ENCODE measurements around the gene CASP8.
"Not testable (repeated sequence)": the region's sequence is repeated elsewhere in the genome, so short reads cannot be mapped to it uniquely, and the experiment has no call there.

The CASP8 gene

DNA sequence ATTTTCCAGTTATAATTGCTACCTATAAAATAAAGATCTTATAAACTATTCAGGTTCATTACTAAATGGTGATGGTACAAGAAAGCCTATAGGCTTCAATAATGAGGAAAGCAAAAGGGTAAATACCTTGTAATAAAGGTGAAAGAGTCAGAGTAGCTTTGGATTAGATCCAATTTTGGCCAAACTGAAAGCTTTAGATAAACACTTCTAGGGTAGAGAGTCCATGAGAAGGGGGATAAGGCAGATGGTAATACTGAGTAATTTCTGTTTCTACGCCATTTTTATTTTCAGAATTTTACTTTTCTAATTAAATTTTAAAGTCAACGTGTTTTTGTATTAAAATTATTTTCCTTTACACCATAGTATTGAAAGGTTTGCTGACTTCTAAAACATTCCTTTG lies 9.4 kb downstream of the CASP8 start:
- DNase-seq (ENCODE audit: low read depth in 2 of 2), result no peak

DNA sequence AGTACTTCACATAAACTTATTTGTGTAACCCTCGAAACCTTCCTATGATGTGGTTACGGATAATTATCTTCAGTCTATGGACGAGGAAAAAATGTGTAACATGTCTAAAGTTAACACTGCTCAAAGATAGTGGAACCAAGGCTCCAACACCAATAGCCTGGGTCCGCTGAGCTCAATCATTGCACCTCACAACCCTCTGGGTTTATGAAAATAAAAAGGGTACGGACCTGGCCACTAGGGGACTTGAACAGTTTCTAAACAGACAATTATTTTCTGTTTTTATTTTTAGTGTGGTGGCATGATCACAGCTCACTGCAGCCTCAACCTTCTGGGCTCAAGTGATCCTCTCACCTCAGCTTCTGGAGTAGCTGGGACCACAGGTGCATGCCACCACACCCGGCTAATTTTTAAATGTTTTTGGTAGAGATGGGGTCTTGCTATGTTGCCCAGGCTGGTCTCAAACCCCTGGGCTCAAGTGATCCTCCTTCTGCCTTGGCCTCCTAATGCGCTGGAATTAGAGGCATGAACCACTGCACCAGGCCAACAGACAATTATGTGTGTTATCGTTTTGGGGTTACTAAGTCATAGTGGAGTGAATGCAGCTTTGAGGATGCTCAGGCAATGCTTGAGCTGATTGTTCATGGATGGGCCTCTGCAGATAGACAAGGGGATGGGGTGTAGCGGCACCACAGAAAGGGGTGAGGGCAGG lies 10.1 kb downstream of the CASP8 start:
- DNase-seq (ENCODE audit: low read depth in 2 of 2), result no peak

DNA sequence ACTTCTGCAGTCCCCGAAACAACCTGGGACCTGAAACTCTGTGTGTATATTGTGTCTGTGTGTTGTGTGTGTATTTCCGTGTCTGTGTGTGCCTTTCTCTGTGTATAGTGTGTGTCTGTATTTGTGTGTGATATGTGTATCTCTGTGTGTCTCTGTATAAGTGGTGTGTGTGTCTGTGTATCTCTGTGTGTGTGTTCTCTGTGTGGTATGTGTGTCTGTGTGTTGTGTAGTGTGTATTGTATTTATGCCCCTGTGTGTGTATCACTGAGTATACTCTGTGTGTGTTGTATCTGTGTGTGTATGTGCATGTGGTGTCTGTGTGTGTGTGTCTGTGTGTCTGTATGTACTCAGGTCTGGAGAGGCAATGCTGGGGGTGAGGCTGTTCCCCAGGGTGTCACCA lies 11.6 kb downstream of the CASP8 start:
- no peak for DNase-seq (ENCODE audit: low read depth in 2 of 2)

DNA sequence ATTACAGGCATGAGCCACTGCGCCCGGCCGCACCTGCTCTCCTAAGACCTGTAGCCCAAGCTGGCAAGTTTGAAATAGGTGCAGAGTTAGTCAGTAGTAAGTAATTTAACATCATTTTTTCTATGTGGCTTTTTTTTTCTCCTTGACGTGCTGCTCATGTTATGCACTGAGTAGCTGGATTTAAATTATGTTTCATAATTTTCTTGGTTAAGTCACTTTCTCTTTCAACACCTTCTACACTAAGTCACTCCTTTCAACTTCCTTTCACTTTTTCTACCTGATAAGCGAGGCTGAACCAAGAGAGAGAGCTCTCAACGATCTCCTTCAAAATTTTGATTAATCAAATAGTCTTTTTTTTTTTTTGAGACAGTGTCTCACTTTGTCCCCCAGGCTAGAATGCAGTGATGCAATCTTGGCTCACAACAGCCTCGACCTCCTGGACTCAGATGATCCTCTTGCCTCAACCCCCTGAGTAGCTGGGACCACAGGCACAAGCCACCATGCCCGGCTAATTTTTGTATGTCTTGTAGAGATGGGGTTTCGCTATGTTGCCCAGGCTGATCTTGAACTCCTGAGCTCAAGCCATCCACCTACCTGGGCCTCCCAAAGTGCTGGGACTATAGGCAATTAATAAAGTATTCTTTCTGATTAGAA lies 13.1 kb downstream of the CASP8 start:
- no peak for DNase-seq (ENCODE audit: low read depth in 2 of 2)

DNA sequence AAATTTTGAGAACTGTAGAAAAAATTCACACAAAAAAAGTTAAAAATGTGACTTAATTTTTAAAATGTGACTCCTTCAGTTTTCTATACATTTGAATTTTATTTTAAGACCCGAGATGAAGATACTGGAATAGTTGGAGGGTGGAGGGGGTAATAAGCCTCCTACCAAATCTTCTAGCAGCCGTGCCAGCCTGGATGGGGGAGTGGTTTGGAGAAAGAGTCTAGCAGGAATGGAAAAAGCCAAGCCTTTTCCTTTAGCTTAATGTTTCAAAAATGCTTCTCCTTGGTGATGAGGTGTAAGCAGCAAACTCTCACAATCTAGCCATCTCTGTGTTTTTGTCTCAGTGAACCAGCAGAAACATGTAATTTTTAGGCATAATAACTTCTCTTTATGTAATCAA lies 14.7 kb downstream of the CASP8 start:
- no peak for DNase-seq (ENCODE audit: low read depth in 2 of 2)

DNA sequence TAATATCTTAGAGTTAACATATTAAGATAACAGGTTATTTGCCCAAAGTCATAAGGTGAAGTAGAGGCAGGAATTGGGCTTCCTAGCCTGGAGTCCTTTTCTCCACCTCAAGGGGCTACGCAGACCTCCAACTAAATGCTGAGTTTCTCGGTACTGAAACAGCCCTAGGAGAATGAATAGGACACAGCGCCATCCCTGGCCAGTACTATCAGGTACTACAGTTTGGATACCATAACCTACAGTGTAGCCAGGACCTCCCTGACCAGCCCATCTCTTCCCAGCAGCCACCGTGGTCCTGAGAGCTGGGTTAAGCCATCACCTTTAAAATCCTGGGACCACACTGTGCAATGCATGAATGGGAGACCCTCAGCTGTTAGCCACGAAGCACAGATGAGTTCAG lies 15.7 kb downstream of the CASP8 start:
- no peak for DNase-seq (ENCODE audit: low read depth in 2 of 2)

DNA sequence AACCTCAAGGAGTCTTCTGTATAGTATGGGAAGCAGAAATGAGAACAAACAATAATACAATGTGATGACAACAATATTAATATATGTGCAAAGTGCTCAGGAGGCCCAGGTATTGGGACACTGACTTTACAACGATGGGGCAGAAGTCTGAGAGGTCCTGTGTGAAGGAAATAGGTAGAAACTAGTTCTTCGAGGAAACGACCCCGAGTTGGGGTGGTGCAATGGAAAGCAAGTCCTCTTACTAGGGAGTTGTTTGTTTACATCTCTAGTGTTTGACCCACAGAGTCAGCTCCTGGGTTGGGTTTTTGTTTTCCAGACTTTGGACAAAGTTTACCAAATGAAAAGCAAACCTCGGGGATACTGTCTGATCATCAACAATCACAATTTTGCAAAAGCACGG lies 16.2 kb downstream of the CASP8 start:
- no peak for DNase-seq (ENCODE audit: low read depth in 2 of 2)

DNA sequence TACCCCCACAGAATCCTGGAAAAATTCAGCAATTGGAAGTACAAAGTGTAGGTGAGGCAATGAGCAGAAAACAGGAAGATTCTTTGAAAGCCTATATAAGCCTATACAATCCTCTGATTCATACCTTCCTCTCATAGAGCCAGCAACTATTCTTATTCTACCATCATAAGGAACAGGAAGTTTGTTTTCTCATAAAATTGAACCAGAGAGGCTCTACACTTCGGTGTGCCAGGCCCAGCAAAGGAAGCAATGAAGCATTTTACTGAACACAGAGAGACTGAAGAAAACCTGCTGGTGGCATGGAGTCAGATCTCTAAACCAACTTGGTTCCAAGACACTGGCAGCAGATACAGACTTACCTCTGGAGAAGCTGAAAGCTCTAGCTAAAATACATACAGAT lies 18.7 kb downstream of the CASP8 start:
- DNase-seq (ENCODE audit: low read depth in 2 of 2), result no peak

DNA sequence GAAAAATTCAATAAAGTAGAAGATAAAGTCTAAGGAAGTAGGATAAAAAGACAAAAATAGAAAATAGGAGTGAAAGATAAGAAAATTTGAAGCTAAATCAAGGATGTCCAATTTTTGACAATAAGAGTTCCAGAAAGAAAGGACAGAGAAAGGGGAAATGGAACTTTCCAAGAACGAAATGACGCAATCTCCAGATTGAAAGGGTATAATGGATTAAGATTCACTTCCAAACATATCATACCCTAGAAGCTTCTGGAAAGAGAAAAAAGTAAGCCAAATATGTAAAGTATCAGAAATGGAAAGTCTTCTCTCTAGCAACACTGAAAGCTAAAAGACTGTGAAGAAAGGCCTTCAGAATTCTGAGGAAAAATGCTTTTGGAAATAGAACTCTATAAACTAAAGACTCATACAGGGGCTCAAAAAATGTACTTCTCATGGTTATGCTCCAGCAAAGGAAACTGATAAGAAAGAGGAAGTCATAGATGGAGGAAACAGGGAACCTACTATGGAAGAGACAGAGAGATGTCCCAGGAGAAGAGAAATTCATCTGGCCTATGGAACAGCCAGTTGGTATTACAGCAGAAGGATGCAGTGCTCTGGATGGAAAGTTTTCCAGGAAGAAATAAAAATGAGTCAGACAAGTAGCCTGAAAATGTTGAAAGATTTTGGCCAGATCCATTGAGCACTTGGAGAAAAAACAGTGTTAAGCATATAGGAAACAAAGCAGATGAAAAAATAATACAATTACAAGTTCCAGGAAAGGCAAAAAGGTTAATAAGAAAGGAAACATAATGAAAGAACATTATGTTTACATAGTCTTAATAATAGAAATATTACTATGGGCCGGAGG lies 20.1 kb downstream of the CASP8 start:
- DNase-seq (ENCODE audit: low read depth in 2 of 2), result no peak

DNA sequence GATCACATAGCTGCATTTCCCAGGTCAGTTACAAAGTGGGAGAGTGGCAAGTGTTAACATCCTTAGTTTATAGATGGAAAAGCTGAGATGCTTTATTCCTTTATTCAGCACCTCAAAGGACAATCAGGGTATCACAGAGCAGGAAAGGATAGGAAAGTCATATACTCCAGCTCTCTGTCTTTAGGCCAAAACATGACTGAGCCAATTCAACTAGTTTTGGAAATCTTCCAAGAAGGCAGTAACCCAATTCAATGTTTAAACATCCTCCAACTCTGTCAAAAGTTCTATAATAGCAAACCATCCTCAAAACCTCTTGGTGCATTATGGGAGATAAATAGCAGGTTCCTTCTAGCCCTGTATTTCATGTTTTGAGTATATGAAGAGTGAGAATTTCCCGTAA lies 25.2 kb downstream of the CASP8 start:
- DNase-seq (ENCODE audit: low read depth in 2 of 2), result no peak

DNA sequence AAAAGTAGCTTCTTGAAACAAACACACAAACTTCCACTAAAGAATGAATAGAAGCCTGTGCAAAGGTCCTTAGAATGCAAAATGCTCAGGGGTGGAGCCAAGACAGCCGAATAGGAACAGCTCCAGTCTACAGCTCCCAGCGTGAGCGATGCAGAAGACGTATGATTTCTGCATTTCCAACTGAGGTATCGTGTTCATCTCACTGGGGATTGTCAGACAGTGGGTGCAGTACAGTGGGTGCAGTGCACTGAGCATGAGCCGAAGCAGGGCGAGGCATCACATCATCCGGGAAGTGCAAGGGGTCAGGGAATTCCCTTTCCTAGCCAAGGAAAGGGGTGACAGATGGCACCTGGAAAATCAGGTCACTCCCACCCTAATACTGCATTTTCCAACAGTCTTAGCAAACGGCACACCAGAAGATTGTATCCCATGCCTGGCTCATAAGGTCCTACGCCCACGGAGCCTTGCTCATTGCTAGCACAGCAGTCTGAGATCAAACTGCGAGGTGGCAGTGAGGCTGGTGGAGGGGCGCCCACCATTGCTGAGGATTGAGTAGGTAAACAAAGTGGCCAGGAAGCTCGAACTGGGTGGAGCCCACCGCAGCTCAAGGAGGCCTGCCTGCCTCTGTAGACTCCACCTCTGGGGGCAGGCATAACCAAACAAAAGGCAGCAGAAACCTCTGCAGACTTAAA lies 30.3 kb downstream of the CASP8 start:
- DNase-seq (ENCODE audit: low read depth in 2 of 2), result not testable (repeated sequence)

DNA sequence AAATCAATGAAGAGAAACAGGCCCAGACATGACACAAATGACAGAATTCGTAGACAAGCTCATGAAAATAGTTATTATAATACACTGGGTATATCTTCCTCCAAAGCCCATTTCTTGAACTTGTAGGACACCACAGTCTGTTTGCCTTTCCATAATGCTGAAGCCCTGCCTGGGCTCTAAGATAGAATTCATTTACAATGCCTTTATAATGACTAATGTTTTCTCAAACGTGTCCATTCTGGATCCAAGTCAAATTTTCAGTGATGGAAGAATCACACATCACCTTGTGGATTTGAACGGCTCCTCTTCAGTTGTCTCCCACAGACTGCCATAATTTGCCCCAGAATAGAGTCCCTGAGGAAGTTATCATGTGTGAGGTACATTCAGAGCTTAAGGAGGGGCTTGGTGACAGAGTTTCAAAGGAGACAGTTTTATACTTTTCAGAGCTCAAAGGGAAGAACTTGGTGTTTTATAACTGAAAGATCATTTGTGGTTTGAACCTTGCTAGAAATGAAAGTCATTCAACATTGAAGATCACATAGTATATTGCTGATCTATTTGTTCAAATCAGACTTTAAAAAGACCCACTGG lies 38.2 kb downstream of the CASP8 start:
- no peak for DNase-seq (ENCODE audit: low read depth in 2 of 2)

DNA sequence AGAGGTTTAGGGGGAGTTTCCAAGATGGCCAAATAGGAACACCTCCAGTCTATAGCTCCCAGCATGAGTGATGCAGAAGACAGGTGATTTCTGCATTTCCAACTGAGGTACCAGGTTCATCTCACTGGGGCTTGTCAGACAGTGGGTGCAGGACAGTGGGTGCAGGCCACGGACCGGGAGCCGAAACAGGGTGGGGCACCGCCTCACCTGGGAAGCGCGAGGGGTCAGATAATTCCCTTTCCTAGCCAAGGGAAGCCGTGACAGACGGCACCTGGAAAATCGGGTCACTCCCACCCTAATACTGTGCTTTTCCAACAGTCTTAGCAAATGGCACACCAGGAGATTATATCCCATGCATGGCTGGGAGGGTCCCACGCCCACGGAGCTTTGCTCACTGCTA lies 39.6 kb downstream of the CASP8 start:
- DNase-seq (ENCODE audit: low read depth in 2 of 2), result not testable (repeated sequence)

DNA sequence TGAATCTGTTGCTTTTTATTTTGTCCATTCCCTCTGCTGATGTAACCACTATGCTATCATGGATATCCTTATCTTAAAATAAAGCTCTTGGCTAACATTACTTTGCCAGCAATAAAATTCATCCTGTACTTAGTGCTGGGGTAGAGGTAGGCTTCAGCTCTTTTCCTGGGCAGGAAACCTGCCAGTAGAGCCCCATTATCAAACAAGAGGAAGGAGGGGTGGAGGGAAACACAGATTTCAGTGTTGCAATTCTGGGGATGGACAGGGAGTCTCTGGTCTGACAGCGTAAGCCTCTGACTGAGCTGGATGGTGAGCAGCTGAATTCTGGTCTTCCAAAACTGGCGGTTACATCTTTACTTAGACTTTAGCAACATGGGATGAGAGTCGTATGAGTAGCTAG lies 47.5 kb downstream of the CASP8 start:
- DNase-seq (ENCODE audit: low read depth in 2 of 2), result no peak

DNA sequence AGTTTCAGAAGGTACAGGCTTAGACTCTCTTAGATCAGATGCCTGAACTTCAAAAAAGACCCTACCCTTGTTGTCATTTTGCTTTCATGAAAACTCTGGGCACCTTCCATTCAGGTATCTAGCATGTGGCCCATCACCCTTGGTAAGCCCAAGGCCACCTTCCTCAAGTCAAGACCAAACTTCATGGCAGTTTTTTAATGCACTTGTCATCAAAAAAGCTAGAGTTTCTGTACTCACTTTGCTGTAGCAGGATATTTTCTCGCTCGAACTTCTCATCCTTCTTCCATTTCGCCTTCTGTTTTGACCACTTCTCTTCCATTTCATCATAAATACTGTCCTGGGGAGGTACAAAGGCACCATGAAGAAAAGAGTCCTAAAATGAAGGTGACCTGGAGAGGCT lies 48.6 kb downstream of the CASP8 start:
- no peak for DNase-seq (ENCODE audit: low read depth in 2 of 2)

DNA sequence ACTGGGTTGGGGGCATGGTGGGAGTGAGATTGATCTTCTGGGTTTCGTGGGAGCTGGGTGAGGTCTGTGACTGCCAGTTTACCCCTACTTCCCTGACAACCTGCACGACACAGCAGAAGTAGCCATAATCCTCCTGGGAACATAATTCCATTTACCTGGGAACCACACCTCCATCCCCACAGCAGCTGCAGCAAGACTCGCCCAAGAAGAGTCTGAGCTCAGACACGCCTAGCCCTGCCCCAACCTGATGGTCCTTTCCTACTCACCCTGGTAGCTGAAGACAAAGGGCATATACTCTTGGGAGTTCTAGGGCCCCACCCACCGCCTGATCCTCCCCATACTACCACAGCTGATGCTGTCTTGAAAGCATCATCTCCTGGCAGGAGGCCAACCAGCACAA lies 53.0 kb downstream of the CASP8 start:
- DNase-seq (ENCODE audit: low read depth in 2 of 2), result no peak

DNA sequence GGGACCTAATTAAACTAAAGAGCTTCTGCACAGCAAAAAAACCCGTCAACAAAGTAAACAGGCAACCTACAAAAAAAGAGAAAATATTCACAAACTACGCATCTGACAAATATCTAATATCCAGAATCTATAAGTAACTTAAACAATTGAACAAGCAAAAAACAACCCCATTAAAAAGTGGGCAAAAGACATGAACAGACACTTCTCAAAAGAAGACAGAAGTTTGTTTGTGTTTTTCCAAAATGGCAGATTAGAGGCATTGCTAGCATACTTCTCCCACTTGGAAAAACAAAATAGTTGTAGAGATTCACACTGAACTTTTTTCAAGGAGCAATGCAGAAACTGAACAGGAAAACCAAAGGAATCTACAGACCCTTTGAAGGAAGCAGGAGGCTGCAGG lies 59.2 kb downstream of the CASP8 start:
- DNase-seq (ENCODE audit: low read depth in 2 of 2), result no peak

DNA sequence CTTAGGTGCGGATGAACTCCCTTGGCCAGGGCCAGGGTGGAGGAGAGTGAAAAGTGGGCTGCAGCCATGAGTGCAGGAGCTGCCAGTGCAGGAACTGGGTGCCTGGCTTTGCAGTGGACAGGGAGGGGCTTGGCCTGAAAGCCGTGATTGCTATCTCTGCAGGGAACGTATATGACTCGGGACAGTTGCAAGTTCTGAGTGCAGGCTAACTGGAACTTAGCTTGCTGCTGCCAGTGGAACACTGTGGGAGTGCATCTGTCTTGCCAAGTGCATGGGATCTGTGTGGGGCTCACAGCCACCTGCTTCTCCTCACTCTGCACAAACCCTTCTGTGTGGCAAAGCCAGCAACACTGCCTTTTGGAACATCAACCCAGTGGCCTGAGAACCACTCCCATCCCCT lies 59.9 kb downstream of the CASP8 start:
- DNase-seq (ENCODE audit: low read depth in 2 of 2), result no peak

DNA sequence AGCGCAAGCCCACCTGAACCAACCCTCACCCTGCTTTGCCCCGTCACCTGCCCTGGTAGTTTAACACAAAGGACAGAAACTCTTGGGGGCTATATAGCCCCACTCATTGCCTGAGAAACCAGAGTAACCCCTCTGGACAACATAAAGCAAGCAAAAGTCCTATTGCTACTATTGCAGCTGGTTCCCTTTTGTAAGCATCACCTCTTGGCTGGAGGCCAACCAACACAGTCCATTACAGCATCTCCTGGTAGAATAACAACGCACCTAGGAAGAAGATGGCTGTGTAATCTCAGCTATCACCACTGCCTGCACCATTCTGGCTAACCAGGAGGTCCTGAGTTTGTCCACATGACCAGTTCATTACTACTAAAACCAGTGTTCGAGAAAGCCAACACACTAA lies 60.4 kb downstream of the CASP8 start:
- no peak for DNase-seq (ENCODE audit: low read depth in 2 of 2)

DNA sequence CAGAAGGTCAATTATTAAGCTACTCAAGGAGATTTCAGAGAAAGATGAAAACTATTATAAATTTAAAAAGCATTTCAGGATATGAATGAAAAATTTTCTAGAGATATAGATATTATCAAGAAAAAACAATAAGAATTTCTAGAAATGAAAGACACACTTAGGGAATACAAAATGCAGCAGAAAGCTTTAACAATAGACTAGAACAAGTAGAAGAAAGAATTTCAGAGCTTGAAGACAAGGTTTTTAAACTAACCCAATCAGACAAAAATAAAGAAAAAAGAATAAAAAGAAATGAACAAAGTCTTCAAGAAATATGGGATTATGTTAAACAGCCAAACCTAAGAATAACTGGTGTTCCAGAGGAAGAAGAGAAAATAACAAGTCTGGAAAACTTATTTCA lies 62.4 kb downstream of the CASP8 start:
- DNase-seq (ENCODE audit: low read depth in 2 of 2), result no peak

DNA sequence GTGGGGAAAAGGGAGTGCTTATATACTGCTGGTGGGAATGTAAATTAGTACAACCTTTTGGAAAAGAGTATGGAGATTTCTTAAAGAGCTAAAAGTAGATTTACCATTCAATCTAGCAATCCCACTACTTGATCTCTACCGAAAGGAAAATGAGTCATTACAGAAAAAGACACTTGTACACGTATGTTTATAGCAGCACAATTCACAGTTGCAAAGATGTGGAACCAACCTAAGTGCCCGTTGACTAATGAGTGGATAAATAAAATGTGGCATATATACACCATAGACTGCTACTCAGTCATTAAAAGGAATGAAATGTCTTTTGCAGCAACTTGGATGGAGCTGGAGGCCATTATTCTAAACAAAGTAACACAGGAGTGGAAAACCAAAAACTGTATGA lies 67.3 kb downstream of the CASP8 start:
- DNase-seq (ENCODE audit: low read depth in 2 of 2), result no peak

DNA sequence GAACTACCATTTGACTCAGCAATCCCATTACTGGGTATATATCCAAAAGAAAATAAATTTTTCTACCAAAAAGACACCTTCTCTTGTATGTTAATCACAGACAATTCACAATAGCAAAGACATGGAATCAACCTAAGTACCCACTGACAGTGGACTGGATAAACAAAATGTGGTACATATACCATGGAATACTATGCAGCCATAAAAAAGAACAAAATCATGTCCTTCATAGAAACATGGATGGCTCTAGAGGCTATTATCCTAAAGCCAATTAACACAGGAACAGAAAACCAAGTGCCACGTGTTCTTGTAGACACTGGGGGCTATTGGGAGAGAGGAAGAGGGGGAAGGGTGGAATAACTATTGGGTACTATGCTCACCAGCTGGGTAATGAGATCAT lies 69.1 kb downstream of the CASP8 start:
- no peak for DNase-seq (ENCODE audit: low read depth in 2 of 2)

Measured in stimulated activated CD4-positive, alpha-beta T cell treated with anti-CD3 and anti-CD28 coated beads, Interleukin-4, amount 100 ng/mL, for 48 hours (primary cell).